Liver (tissue), 9 donors: ENCODE data around the gene PLIN3. TPM values are rescaled to one million over a fixed set of nuclear protein-coding genes. Genes with fewer than 3 reads are reported as not detected.

Experiments
- DNase-seq: peaks from one replicate; pipeline ENCODE4 v3.0.0-alpha.2; 2017; ENCODE audit warnings: low spot score
- H3K27ac ChIP-seq, 2 donors: one replicate each; pipeline ENCODE4 v1.7.0; 2013; ENCODE audit warnings: inconsistent platforms in 2 of 2, low read length in 2 of 2, control low read depth in 1 of 2, low read depth in 1 of 2, mild to moderate bottlenecking in 1 of 2
- H3K27me3 ChIP-seq, 4 donors: one replicate each; pipeline versions ENCODE4 v1.6.1 to v1.7.0; 2013; ENCODE audit warnings: low read length in 3 of 4, inconsistent platforms in 1 of 4, mild to moderate bottlenecking in 1 of 4, moderate library complexity in 1 of 4; ENCODE audit not compliant: control insufficient read depth in 4 of 4, insufficient read depth in 4 of 4
- H3K36me3 ChIP-seq, 4 donors: one replicate each; pipeline versions ENCODE4 v1.6.1 to v1.7.0; 2013; ENCODE audit warnings: low read length in 3 of 4, mild to moderate bottlenecking in 3 of 4, low read depth in 1 of 4, moderate library complexity in 1 of 4; ENCODE audit not compliant: control insufficient read depth in 4 of 4, insufficient read depth in 3 of 4
- H3K4me1 ChIP-seq, 4 donors: one replicate each; pipeline versions ENCODE4 v1.6.1 to v1.7.0; 2013; ENCODE audit warnings: low read length in 3 of 4, mild to moderate bottlenecking in 3 of 4, moderate library complexity in 1 of 4; ENCODE audit not compliant: control insufficient read depth in 4 of 4, insufficient read depth in 4 of 4
- H3K4me3 ChIP-seq, 3 donors: one replicate each; pipeline versions ENCODE4 v1.6.1 to v1.7.0; 2013; ENCODE audit warnings: low read length in 3 of 3, control low read depth in 1 of 3, low read depth in 1 of 3, mild to moderate bottlenecking in 1 of 3
- H3K9ac ChIP-seq, 2 donors: one replicate each; pipeline ENCODE4 v1.7.0; 2013; ENCODE audit warnings: low read length in 2 of 2, mild to moderate bottlenecking in 2 of 2, moderate library complexity in 2 of 2, control low read depth in 1 of 2, low read depth in 1 of 2
- H3K9me3 ChIP-seq, 4 donors: one replicate each; pipeline versions ENCODE4 v1.6.1 to v1.7.0; 2013; ENCODE audit warnings: low read length in 3 of 4; ENCODE audit not compliant: control insufficient read depth in 4 of 4
- ATF3 ChIP-seq: IDR thresholded peaks from 2 replicates; pipeline ENCODE4 v1.6.1; 2016; ENCODE audit warnings: antibody characterized with exemption
- CTCF ChIP-seq: fragments of 150-350 bp; IDR thresholded peaks from 2 replicates; pipeline ENCODE4 v1.5.1; 2017; ENCODE audit warnings: improper control_type of control experiment, low read depth, low read length; ENCODE audit not compliant: missing input control
- FOXA2 ChIP-seq: IDR thresholded peaks from 2 replicates; pipeline ENCODE4 v1.6.1; 2016; ENCODE audit warnings: antibody characterized with exemption
- HNF4A ChIP-seq, 2 donors: conservative IDR thresholded peaks; 2 replicates each; pipeline ENCODE4 v1.6.1; 2016; ENCODE audit warnings: antibody characterized with exemption in 2 of 2, mild to moderate bottlenecking in 2 of 2
- HNF4G ChIP-seq: IDR thresholded peaks from 2 replicates; pipeline ENCODE4 v1.6.1; 2016; ENCODE audit warnings: antibody characterized with exemption
- JUND ChIP-seq, 2 donors: IDR thresholded peaks; 2 replicates each; pipeline ENCODE4 v1.6.1; 2016; ENCODE audit warnings: antibody characterized with exemption in 2 of 2
- NR2F2 ChIP-seq: IDR thresholded peaks from 2 replicates; pipeline ENCODE4 v1.6.1; 2016; ENCODE audit warnings: antibody characterized with exemption
- RAD21 ChIP-seq, 2 donors: IDR thresholded peaks; 2 replicates each; pipeline ENCODE4 v1.6.1; 2016; ENCODE audit warnings: antibody characterized with exemption in 2 of 2, mild to moderate bottlenecking in 2 of 2
- REST ChIP-seq: IDR thresholded peaks from 2 replicates; pipeline ENCODE4 v1.6.1; 2016; ENCODE audit warnings: antibody characterized with exemption, mild to moderate bottlenecking
- TAF1 ChIP-seq: conservative IDR thresholded peaks from 2 replicates; pipeline ENCODE4 v1.6.1; 2016; ENCODE audit warnings: antibody characterized with exemption, mild to moderate bottlenecking
- YY1 ChIP-seq: IDR thresholded peaks from 2 replicates; pipeline ENCODE4 v1.6.1; 2016; ENCODE audit warnings: antibody characterized with exemption, mild to moderate bottlenecking
- WGBS: extraction: QIAGEN DNeasy Blood & Tissue Kit; methylation state at CpG from one replicate; pipeline ENCODE4 v1.1.7; 2013; 5-methylcytosine and 5-hydroxymethylcytosine counted together
- polyA plus RNA-seq, 2 donors: library from polyadenylated mRNA; stranded (reverse) in 1 of 2; unstranded in 1 of 2; fragments of 200-250 nt in 1 of 2; fragments of >200 nt in 1 of 2; fragmentation: Nextera tagmentation in 1 of 2; extraction: Ambion mirVana in 1 of 2; gene quantifications; one replicate each; pipeline versions ENCODE4 v1.2.1 to v1.2.3, GENCODE V29; 2013 to 2015
- total RNA-seq, 2 donors: library from RNA; depleted of rRNA; stranded (reverse); fragments of >200 nt; gene quantifications; one replicate each; pipeline ENCODE4 v1.2.3, GENCODE V29; 2014
- donor health status: healthy.
- donor health status: healthy.
- donor health status: healthy.
- donor health status: healthy.
- donor health status: healthy.

PLIN3 gene
- total and polyA plus RNA-seq, 4 donors = 16.9 to 30.2 (median 20.7) TPM

GRCh38 chr19:4911314-4911713 lies 43.8 kb upstream of the PLIN3 start:
- Histone ChIP-seq H3K9ac (peak overlapping the region in 1 of 2 donors; percentile 16), H3K27ac (no peak overlapping the region), H3K9me3 (no peaks in the 10 kb centered on the region), H3K4me3 (no peak overlapping the region), H3K36me3 (no peaks in the 10 kb centered on the region), H3K4me1 (peaks cover 2 to 26% (median 15%) of the 10 kb centered on the region in 4 donors), H3K27me3 (no peaks in the 10 kb centered on the region)
- no peak for DNase-seq
- no peak for TF ChIP-seq FOXA2
- no peak for TF ChIP-seq TAF1
- no peak for TF ChIP-seq ATF3
- no peak for TF ChIP-seq JUND (IDR thresholded peaks at IDR 0.05)
- TF ChIP-seq YY1 = no peak
- no peak for TF ChIP-seq NR2F2
- TF ChIP-seq HNF4A (conservative IDR thresholded peaks at IDR 0.05) = no peak
- 65% methylated on average over 15 of the region's 15 CpGs for WGBS

DNA sequence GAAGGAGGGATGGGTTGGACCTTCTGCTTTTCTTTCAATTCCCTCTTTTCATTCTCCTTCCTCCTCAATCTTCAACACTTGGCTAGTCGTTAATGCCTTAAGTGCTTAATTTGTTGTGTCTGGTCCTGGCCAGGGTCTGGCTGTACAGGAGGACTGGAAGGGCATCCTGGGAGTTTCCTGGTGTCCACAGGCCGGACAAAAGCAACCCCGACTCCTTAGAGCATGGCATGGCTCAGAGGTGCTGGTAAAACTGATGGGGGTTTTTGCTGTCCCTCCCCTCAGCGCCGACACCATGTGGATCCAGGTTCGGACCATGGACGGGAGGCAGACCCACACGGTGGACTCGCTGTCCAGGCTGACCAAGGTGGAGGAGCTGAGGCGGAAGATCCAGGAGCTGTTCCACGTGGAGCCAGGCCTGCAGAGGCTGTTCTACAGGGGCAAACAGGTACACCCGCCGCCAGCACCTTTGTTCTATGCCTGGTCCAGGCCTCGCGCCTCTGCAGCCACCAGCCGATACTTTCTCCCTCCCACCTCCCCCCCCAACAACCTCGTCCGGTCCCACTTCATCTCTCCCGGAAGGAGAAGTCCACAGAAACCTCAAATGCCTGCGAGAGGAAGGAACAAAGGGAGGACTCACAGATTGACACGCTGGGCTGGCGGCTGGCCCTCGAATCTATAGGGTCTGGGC lies 43.3 kb upstream of the PLIN3 start:
- H3K27me3 ChIP-seq = no peaks in the 10 kb centered on the region
- no peak for TF ChIP-seq RAD21 (IDR thresholded peaks at IDR 0.05)
- TF ChIP-seq REST = no peak
- TF ChIP-seq JUND (IDR thresholded peaks at IDR 0.05) = no peak
- TF ChIP-seq HNF4G = no peak
- no peak for TF ChIP-seq HNF4A (conservative IDR thresholded peaks at IDR 0.05)
- TF ChIP-seq FOXA2 = no peak
- TF ChIP-seq YY1 = no peak
- no peak for TF ChIP-seq CTCF
- no peak overlapping the region for H3K9ac ChIP-seq
- peak overlapping the region in 1 of 3 donors; percentile 75 for H3K4me3 ChIP-seq
- no peaks in the 10 kb centered on the region for H3K36me3 ChIP-seq
- H3K4me1 ChIP-seq = peaks cover 2 to 26% (median 15%) of the 10 kb centered on the region in 4 donors
- H3K9me3 ChIP-seq = no peaks in the 10 kb centered on the region
- WGBS = 55% methylated on average over 23 of the region's 23 CpGs
- H3K27ac ChIP-seq = peak overlapping the region in 1 of 2 donors; percentile 28
- no peak for DNase-seq
